HG02884 (cell line): ENCODE data around the gene GRPEL2.

Source experiments
- ATAC-seq: cut with Tn5 transposase; IDR thresholded peaks from one replicate; pipeline ENCODE4 v1.9.1; 2021; ENCODE audit warnings: mild to moderate bottlenecking, moderate library complexity; ENCODE audit not compliant: unreplicated experiment

The GRPEL2 gene

GRCh38 chr5:149345147-149345891 is at the start of gene GRPEL2:
TSS of gene GRPEL2 (plus strand) at chr5:149345499. CDS start at chr5:149345540, 41 bp downstream.
- ATAC-seq, result peak; percentile 97

GRCh38 chr5:149297340-149298025 is 47.8 kb upstream of the GRPEL2 start:
- no peak for ATAC-seq

- no peak for ATAC-seq
Observed at GRCh38 chr5:149298163-149298562, 47.1 kb upstream of the GRPEL2 start.

GRCh38 chr5:149298842-149299404 is 46.4 kb upstream of the GRPEL2 start:
- ATAC-seq, result no peak

GRCh38 chr5:149299451-149300054 is 45.7 kb upstream of the GRPEL2 start:
- ATAC-seq, result no peak

- no peak for ATAC-seq
Observed at GRCh38 chr5:149300441-149300840, 44.9 kb upstream of the GRPEL2 start.

GRCh38 chr5:149301049-149301743 is 44.1 kb upstream of the GRPEL2 start:
- ATAC-seq, result no peak

GRCh38 chr5:149301744-149302380 is 43.4 kb upstream of the GRPEL2 start:
- no peak for ATAC-seq

- ATAC-seq, result no peak
Observed at GRCh38 chr5:149302641-149303040, 42.7 kb upstream of the GRPEL2 start.

GRCh38 chr5:149303210-149303609 is 42.1 kb upstream of the GRPEL2 start:
- no peak for ATAC-seq

- ATAC-seq, result no peak
Observed at GRCh38 chr5:149304195-149305078, 40.9 kb upstream of the GRPEL2 start.

- ATAC-seq, result no peak
Observed at GRCh38 chr5:149309354-149309753, 35.9 kb upstream of the GRPEL2 start.

GRCh38 chr5:149310488-149310887 is 34.8 kb upstream of the GRPEL2 start:
- ATAC-seq, result no peak

GRCh38 chr5:149310947-149311658 is 34.2 kb upstream of the GRPEL2 start:
- no peak for ATAC-seq

GRCh38 chr5:149313151-149313841 is 32.0 kb upstream of the GRPEL2 start:
- ATAC-seq, result no peak

GRCh38 chr5:149314571-149315111 is 30.7 kb upstream of the GRPEL2 start:
- ATAC-seq, result no peak

GRCh38 chr5:149315753-149316152 is 29.5 kb upstream of the GRPEL2 start:
- no peak for ATAC-seq
